ENCODE results near the gene FMN2. TPM values are rescaled to one million over a fixed set of nuclear protein-coding genes. Genes with fewer than 3 reads are reported as not detected.
A peak's percentile ranks its signal among the peaks of the same experiment; 100 is the strongest.

FMN2 gene
- total and polyA plus RNA-seq, 4 donors, result 17.1 to 78.7 (median 46.5) TPM

- Histone ChIP-seq H3K4me1 (ENCODE audit: control insufficient read depth, insufficient read depth, low read length) (no peaks in the 10 kb centered on the region), H3K36me3 (ENCODE audit: control insufficient read depth, insufficient read depth, low read length) (peaks cover 7% of the 10 kb centered on the region), H3K27me3 (ENCODE audit: control insufficient read depth, insufficient read depth, low read length) (no peaks in the 10 kb centered on the region), H3K4me3 (ENCODE audit: low read depth, low read length) (no peak overlapping the region), H3K27ac (ENCODE audit: low read depth, low read length) (no peak overlapping the region), H3K9me3 (ENCODE audit: control insufficient read depth, insufficient read depth, low read length) (no peaks in the 10 kb centered on the region)
- 0% methylated on average over 1 of the region's 3 CpGs for WGBS (ENCODE audit: insufficient coverage)
- DNase-seq (ENCODE audit: low read depth in 4 of 6, low spot score in 6 of 6), result peak; percentile 17 to 91 (median 46)
Measured at GRCh38 chr1:240149484-240150094, 57.9 kb downstream of the FMN2 start.

- WGBS (ENCODE audit: insufficient coverage), result 86% methylated on average over 2 of the region's 7 CpGs
- no peak overlapping the region for H3K4me3 ChIP-seq (ENCODE audit: low read depth, low read length)
- DNase-seq (ENCODE audit: low read depth in 4 of 6, low spot score in 6 of 6), result no peak
Measured at GRCh38 chr1:240151136-240151735, 59.6 kb downstream of the FMN2 start.

DNA sequence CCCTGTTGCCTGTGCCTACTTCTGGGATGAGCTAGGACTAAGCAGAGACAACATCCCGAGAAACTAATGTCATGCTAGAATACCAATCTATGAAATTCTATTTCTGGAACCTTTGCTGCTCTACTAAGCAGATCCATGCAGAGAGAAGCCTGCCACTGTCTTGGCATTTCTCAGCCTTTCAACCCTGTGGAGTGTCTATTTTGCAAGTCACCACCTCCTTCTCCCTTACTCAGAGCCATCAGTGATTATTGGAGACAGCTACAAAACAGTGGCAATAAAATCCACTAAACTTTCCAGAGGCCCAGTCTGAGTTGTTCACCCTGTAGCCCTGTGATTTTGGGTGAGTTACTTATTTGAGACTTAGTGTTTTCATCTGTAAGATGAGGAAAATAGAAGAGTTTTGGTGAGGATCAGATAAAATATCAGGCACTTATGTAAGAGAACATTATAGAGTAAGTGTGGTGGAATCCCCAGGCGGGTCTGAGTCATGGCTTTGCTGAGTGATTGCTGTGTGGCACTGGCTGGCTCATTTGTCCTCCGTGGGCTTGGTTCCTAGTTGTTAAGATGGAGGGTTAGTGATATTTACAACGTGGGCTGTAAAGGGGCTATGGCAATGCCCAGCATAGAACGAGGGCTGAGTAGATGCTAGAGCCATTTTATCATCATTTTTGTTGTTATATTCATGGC is 61.1 kb downstream of the FMN2 start:
- Histone ChIP-seq H3K4me3 (ENCODE audit: low read depth, low read length) (no peak overlapping the region), H3K4me1 (ENCODE audit: control insufficient read depth, insufficient read depth, low read length) (no peaks in the 10 kb centered on the region)
- no peak for DNase-seq (ENCODE audit: low read depth in 4 of 6, low spot score in 6 of 6)

More at GRCh38 chr1:240151136-240151735, 59.6 kb downstream of the FMN2 start:
- Histone ChIP-seq H3K4me1 (ENCODE audit: control insufficient read depth, insufficient read depth, low read length) (no peaks in the 10 kb centered on the region), H3K9me3 (ENCODE audit: control insufficient read depth, insufficient read depth, low read length) (no peaks in the 10 kb centered on the region), H3K36me3 (ENCODE audit: control insufficient read depth, insufficient read depth, low read length) (no peaks in the 10 kb centered on the region), H3K27me3 (ENCODE audit: control insufficient read depth, insufficient read depth, low read length) (no peaks in the 10 kb centered on the region), H3K27ac (ENCODE audit: low read depth, low read length) (no peak overlapping the region)

GRCh38 chr1:240155605-240156004 is 63.9 kb downstream of the FMN2 start:
- Histone ChIP-seq H3K27ac (ENCODE audit: low read depth, low read length) (no peak overlapping the region), H3K4me3 (ENCODE audit: low read depth, low read length) (no peak overlapping the region), H3K4me1 (ENCODE audit: control insufficient read depth, insufficient read depth, low read length) (no peaks in the 10 kb centered on the region), H3K9me3 (ENCODE audit: control insufficient read depth, insufficient read depth, low read length) (no peaks in the 10 kb centered on the region), H3K36me3 (ENCODE audit: control insufficient read depth, insufficient read depth, low read length) (no peaks in the 10 kb centered on the region), H3K27me3 (ENCODE audit: control insufficient read depth, insufficient read depth, low read length) (no peaks in the 10 kb centered on the region)
- DNase-seq (ENCODE audit: low read depth in 4 of 6, low spot score in 6 of 6), result no peak
- WGBS (ENCODE audit: insufficient coverage), result no CpG with 5 or more reads among the region's 2 CpGs

More for the DNA sequence above, 61.1 kb downstream of the FMN2 start:
- H3K27me3 ChIP-seq (ENCODE audit: control insufficient read depth, insufficient read depth, low read length), result no peaks in the 10 kb centered on the region
- H3K27ac ChIP-seq (ENCODE audit: low read depth, low read length), result no peak overlapping the region
- no peaks in the 10 kb centered on the region for H3K9me3 ChIP-seq (ENCODE audit: control insufficient read depth, insufficient read depth, low read length)
- H3K36me3 ChIP-seq (ENCODE audit: control insufficient read depth, insufficient read depth, low read length), result no peaks in the 10 kb centered on the region
- WGBS (ENCODE audit: insufficient coverage), result 89% methylated on average over 3 of the region's 5 CpGs

- no peak for DNase-seq (ENCODE audit: low read depth in 4 of 6, low spot score in 6 of 6)
- H3K27me3 ChIP-seq (ENCODE audit: control insufficient read depth, insufficient read depth, low read length), result no peaks in the 10 kb centered on the region
- no peak overlapping the region for H3K27ac ChIP-seq (ENCODE audit: low read depth, low read length)
- H3K36me3 ChIP-seq (ENCODE audit: control insufficient read depth, insufficient read depth, low read length), result no peaks in the 10 kb centered on the region
- peaks cover 9% of the 10 kb centered on the region for H3K9me3 ChIP-seq (ENCODE audit: control insufficient read depth, insufficient read depth, low read length)
- no peak overlapping the region for H3K4me3 ChIP-seq (ENCODE audit: low read depth, low read length)
- no peaks in the 10 kb centered on the region for H3K4me1 ChIP-seq (ENCODE audit: control insufficient read depth, insufficient read depth, low read length)
Measured at GRCh38 chr1:240164742-240165141, 73.1 kb downstream of the FMN2 start.

DNA sequence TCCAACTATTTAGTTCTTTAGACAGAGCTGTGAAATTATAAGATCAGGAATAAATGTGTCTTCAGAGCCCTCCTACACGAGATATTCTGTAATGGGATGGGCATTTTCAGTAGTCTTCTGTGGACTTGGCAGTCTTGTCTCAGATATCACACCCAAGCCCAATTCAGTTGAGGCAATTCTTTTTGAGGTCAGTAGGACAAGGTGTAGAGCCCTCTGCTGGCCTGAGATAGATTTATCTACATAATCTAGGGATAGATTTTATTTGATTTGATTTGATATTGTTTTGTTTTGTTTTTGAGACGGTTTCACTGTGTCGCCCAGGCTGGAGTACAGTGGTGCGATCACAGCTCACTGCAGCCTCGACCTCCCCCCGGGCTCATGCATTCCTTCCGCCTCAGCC is 77.5 kb downstream of the FMN2 start:
- WGBS (ENCODE audit: insufficient coverage), result 94% methylated on average over 5 of the region's 7 CpGs
- Histone ChIP-seq H3K4me1 (ENCODE audit: control insufficient read depth, insufficient read depth, low read length) (no peaks in the 10 kb centered on the region), H3K4me3 (ENCODE audit: low read depth, low read length) (no peak overlapping the region), H3K9me3 (ENCODE audit: control insufficient read depth, insufficient read depth, low read length) (peaks cover 5% of the 10 kb centered on the region), H3K36me3 (ENCODE audit: control insufficient read depth, insufficient read depth, low read length) (no peaks in the 10 kb centered on the region), H3K27me3 (ENCODE audit: control insufficient read depth, insufficient read depth, low read length) (no peaks in the 10 kb centered on the region), H3K27ac (ENCODE audit: low read depth, low read length) (no peak overlapping the region)
- DNase-seq (ENCODE audit: low read depth in 4 of 6, low spot score in 6 of 6), result no peak

- Histone ChIP-seq H3K27me3 (ENCODE audit: control insufficient read depth, insufficient read depth, low read length) (no peaks in the 10 kb centered on the region), H3K9me3 (ENCODE audit: control insufficient read depth, insufficient read depth, low read length) (peaks cover 2% of the 10 kb centered on the region), H3K4me3 (ENCODE audit: low read depth, low read length) (no peak overlapping the region), H3K36me3 (ENCODE audit: control insufficient read depth, insufficient read depth, low read length) (no peaks in the 10 kb centered on the region), H3K4me1 (ENCODE audit: control insufficient read depth, insufficient read depth, low read length) (no peaks in the 10 kb centered on the region), H3K27ac (ENCODE audit: low read depth, low read length) (no peak overlapping the region)
- peak in 1 of 6 donors; percentile 42 for DNase-seq (ENCODE audit: low read depth in 4 of 6, low spot score in 6 of 6)
- no CpG with 5 or more reads among the region's 2 CpGs for WGBS (ENCODE audit: insufficient coverage)
Measured at GRCh38 chr1:240170266-240170665, 78.6 kb downstream of the FMN2 start.

DNA sequence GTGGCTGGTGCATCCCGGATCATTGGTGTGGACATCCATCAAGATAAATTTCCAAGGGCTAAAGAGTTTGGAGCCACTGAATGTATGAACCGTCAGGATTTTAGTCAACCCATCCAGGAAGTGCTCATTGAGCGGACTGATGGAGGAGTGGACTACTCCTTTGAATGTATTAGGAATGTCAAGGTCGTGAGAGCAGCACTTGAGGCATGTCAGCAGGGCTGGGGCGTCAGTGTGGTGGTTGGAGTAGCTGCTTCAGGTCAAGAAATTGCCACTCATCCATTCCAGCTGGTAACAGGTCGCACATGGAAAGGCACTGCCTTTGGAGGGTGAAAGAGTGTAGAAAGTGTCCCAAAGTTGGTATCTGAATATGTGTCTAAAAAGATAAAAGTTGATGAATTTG is 79.1 kb downstream of the FMN2 start:
- no peaks in the 10 kb centered on the region for H3K9me3 ChIP-seq (ENCODE audit: control insufficient read depth, insufficient read depth, low read length)
- no peak overlapping the region for H3K27ac ChIP-seq (ENCODE audit: low read depth, low read length)
- no peak overlapping the region for H3K4me3 ChIP-seq (ENCODE audit: low read depth, low read length)
- 85% methylated on average over 6 of the region's 6 CpGs for WGBS (ENCODE audit: insufficient coverage)
- H3K27me3 ChIP-seq (ENCODE audit: control insufficient read depth, insufficient read depth, low read length), result no peaks in the 10 kb centered on the region
- no peak for DNase-seq (ENCODE audit: low read depth in 4 of 6, low spot score in 6 of 6)
- H3K36me3 ChIP-seq (ENCODE audit: control insufficient read depth, insufficient read depth, low read length), result no peaks in the 10 kb centered on the region
- no peaks in the 10 kb centered on the region for H3K4me1 ChIP-seq (ENCODE audit: control insufficient read depth, insufficient read depth, low read length)

DNA sequence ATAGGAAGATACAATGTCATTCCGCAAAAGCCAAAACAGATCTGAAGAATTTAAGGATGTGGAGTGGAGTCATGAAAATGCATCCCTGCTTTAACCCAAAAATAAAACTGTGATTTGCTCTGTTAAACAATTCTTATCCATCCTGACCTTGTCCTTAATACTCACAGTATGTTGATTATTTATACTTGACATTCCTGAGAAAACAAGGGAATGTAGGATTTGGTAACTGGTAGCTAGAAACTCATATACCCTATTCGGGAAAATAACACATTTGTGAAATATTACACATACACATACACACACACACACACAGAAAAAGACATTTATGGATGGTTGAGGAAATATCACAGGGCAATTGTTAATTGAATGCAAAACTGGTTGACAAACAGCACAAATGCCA is 80.2 kb downstream of the FMN2 start:
- H3K27ac ChIP-seq (ENCODE audit: low read depth, low read length), result no peak overlapping the region
- DNase-seq (ENCODE audit: low read depth in 4 of 6, low spot score in 6 of 6), result no peak
- no peaks in the 10 kb centered on the region for H3K27me3 ChIP-seq (ENCODE audit: control insufficient read depth, insufficient read depth, low read length)
- H3K4me3 ChIP-seq (ENCODE audit: low read depth, low read length), result no peak overlapping the region
- no CpG with 5 or more reads among the region's 2 CpGs for WGBS (ENCODE audit: insufficient coverage)
- no peaks in the 10 kb centered on the region for H3K4me1 ChIP-seq (ENCODE audit: control insufficient read depth, insufficient read depth, low read length)
- no peaks in the 10 kb centered on the region for H3K36me3 ChIP-seq (ENCODE audit: control insufficient read depth, insufficient read depth, low read length)
- no peaks in the 10 kb centered on the region for H3K9me3 ChIP-seq (ENCODE audit: control insufficient read depth, insufficient read depth, low read length)

DNA sequence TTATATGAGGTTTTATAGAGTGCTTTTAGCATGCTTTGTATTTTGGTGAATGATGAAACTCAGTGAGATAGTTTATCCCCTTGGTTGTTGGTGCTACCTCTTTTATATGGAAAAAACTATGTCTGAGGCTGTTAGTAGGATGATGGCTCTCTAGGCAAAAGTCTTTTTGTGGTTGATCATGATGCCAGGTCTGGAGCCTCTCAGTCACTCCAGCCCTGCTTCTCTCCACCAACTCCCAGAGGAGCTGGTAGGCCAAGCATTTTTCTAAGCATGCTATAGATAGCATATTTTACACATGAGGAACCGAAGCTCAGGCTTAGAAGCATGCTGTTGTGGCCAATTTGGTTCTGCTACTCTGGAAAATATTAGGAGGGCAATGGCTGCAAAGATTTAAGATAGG is 82.2 kb downstream of the FMN2 start:
- H3K36me3 ChIP-seq (ENCODE audit: control insufficient read depth, insufficient read depth, low read length), result peaks cover 5% of the 10 kb centered on the region
- H3K4me1 ChIP-seq (ENCODE audit: control insufficient read depth, insufficient read depth, low read length), result no peaks in the 10 kb centered on the region
- no peaks in the 10 kb centered on the region for H3K27me3 ChIP-seq (ENCODE audit: control insufficient read depth, insufficient read depth, low read length)
- no peak overlapping the region for H3K4me3 ChIP-seq (ENCODE audit: low read depth, low read length)
- no peak for DNase-seq (ENCODE audit: low read depth in 4 of 6, low spot score in 6 of 6)
- no peak overlapping the region for H3K27ac ChIP-seq (ENCODE audit: low read depth, low read length)
- WGBS (ENCODE audit: insufficient coverage), result no CpG with 5 or more reads among the region's 1 CpG
- no peaks in the 10 kb centered on the region for H3K9me3 ChIP-seq (ENCODE audit: control insufficient read depth, insufficient read depth, low read length)

Measured in spinal cord (tissue), 10 donors.